A673 (cell line): Measurements from ENCODE around the gene RASL12. TPM values are rescaled to one million over a fixed set of nuclear protein-coding genes. Genes with fewer than 3 reads are reported as not detected.

ENCODE experiments used
- BruUV-seq: library from RNA; stranded (reverse); fragments of 400-500 nt; replicated peaks from 2 replicates; lab custom pipeline; 2021; lab: Mats Ljungman, UMichigan
- CTCF ChIA-PET: fragments of 300-600 bp; sonication (Branson Sonifier 250); formaldehyde crosslinking; loops from one replicate; lab custom pipeline; 2022; ENCODE audit warnings: antibody characterized with exemption; lab: Charles Lee
- POLR2A ChIA-PET: fragments of 300-600 bp; sonication (Branson Sonifier 250); formaldehyde crosslinking; loops from one replicate; lab custom pipeline; 2022; ENCODE audit warnings: antibody characterized with exemption; ENCODE audit not compliant: low non-redundant PET; lab: Charles Lee
- DNase-seq: peaks from one replicate; pipeline ENCODE4 v3.0.0-alpha.2; 2015; ENCODE audit warnings: low spot score
- H3K27ac ChIP-seq: fragments of 200-600 bp; sonication (generic); 2 replicates; pipeline ENCODE4 v1.5.1; 2016; ENCODE audit warnings: mixed run types, low read depth, mild to moderate bottlenecking, mixed read lengths, antibody characterized with exemption, low read length; ENCODE audit not compliant: poor library complexity, severe bottlenecking
- H3K27me3 ChIP-seq: fragments of 200-600 bp; sonication (generic); replicated peaks from 2 replicates; pipeline ENCODE4 v1.6.1; 2017; ENCODE audit warnings: mixed run types, low read depth, mild to moderate bottlenecking, mixed read lengths, antibody characterized with exemption, low read length; ENCODE audit not compliant: insufficient read depth, poor library complexity
- H3K36me3 ChIP-seq: fragments of 200-600 bp; sonication (generic); 2 replicates; pipeline ENCODE4 v1.6.1; 2016; ENCODE audit warnings: mixed run types, mild to moderate bottlenecking, mixed read lengths, antibody characterized with exemption, low read length; ENCODE audit not compliant: insufficient read depth, poor library complexity, severe bottlenecking
- H3K4me1 ChIP-seq: fragments of 200-600 bp; sonication (generic); 2 replicates; pipeline ENCODE4 v1.6.1; 2017; ENCODE audit warnings: mixed run types, mild to moderate bottlenecking, mixed read lengths, antibody characterized with exemption, low read length; ENCODE audit not compliant: insufficient read depth, poor library complexity, severe bottlenecking
- H3K4me3 ChIP-seq: fragments of 200-600 bp; sonication (generic); 2 replicates; pipeline ENCODE4 v1.5.1; 2016; ENCODE audit warnings: low read depth, mixed run types, mild to moderate bottlenecking, mixed read lengths, low read length; ENCODE audit not compliant: poor library complexity, severe bottlenecking
- H3K9me3 ChIP-seq: fragments of 200-600 bp; sonication (generic); 2 replicates; pipeline ENCODE4 v1.6.1; 2016; ENCODE audit warnings: mixed run types, low read depth, mild to moderate bottlenecking, mixed read lengths, antibody characterized with exemption, low read length; ENCODE audit not compliant: poor library complexity, severe bottlenecking
- CTCF ChIP-seq: fragments of 300-800, 200-600 bp; sonication (generic); conservative IDR thresholded peaks from 2 replicates; pipeline ENCODE4 v1.5.1; 2017; ENCODE audit warnings: low read depth, mild to moderate bottlenecking, antibody characterized with exemption, low read length, moderate library complexity, mixed read lengths
- EZH2 ChIP-seq: fragments of 200-600 bp; sonication (generic); IDR thresholded peaks from 2 replicates; pipeline ENCODE4 v1.6.1; 2017; ENCODE audit warnings: borderline replicate concordance, low read depth, mild to moderate bottlenecking, mixed read lengths, antibody characterized with exemption, low read length; ENCODE audit not compliant: poor library complexity, severe bottlenecking
- intact Hi-C: fragments of 100-400 bp; cut with micrococcal nuclease; formaldehyde crosslinking; loops from one replicate; pipeline ENCODE4 v1.10.0; 2022; ENCODE audit not compliant: unreplicated experiment
- total RNA-seq: library from RNA; stranded (reverse); gene quantifications from 2 replicates; pipeline ENCODE4 v1.2.3, GENCODE V29; 2021

Gene RASL12
- total RNA-seq, 1 experiment from 2014 or later = 0.69 TPM

- no peaks in the 10 kb centered on the region for H3K9me3 ChIP-seq
- H3K4me1 ChIP-seq = peaks cover under 1% of the 10 kb centered on the region
- no peak for TF ChIP-seq CTCF
- no peak for TF ChIP-seq EZH2
- POLR2A ChIA-PET = interaction anchor here (0.6 kb wide), 1 partner anchor 243 kb away, joined by 4 read pairs; the partner anchor contains the start of gene RNU5B-1
- no peaks in the 10 kb centered on the region for H3K27me3 ChIP-seq
- BruUV-seq = no TSS peak
- H3K27ac ChIP-seq = no peak overlapping the region
- H3K36me3 ChIP-seq = no peaks in the 10 kb centered on the region
- no peak overlapping the region for H3K4me3 ChIP-seq
- intact Hi-C loops = no loop called here
- CTCF ChIA-PET = no interaction called here
- DNase-seq = no peak
Observed at GRCh38 chr15:65062061-65062460, 5.7 kb downstream of the RASL12 start.

DNA sequence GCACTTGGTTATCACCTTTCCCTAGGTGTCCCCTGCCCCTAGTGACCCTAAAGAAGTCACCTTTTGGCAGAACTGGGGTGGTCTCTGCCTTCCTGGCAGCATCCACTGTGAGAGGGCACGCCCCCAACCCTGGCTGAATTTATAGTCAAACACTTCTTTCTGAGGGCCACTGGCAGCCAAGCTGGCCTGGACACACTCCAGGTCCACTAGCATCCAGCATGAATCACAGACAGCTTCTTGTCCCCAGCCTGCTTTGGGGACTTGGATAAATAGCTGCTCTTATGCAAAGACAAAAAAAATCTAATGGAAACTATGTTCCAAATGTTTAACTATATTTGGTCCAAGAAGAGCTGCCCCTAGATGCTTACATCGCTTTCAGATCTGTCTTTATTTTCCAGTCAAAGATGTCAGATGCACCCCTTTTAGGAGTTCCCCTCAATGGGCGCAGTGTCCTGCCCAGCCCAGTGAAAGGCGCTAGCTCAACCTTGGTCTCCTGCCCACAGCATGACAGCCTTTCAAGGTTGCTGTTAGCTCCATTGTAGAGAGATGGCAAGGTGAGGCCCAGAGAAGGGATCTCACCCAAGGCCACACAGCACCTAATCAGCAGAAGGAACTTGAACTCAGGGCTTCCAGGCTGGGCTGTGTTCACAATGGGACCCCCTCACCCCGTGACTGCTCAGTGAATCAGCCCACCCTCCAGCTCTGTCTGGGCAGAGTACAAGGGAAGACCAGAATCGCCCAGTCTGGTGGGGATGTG, 7.0 kb downstream of the RASL12 start:
- Histone ChIP-seq H3K36me3 (no peaks in the 10 kb centered on the region), H3K27ac (no peak overlapping the region), H3K27me3 (no peaks in the 10 kb centered on the region), H3K4me1 (no peaks in the 10 kb centered on the region), H3K9me3 (no peaks in the 10 kb centered on the region), H3K4me3 (no peak overlapping the region)
- intact Hi-C loops = no loop called here
- no TSS peak for BruUV-seq
- CTCF ChIA-PET = no interaction called here
- POLR2A ChIA-PET = no interaction called here
- TF ChIP-seq CTCF = no peak
- no peak for TF ChIP-seq EZH2
- no peak for DNase-seq

DNA sequence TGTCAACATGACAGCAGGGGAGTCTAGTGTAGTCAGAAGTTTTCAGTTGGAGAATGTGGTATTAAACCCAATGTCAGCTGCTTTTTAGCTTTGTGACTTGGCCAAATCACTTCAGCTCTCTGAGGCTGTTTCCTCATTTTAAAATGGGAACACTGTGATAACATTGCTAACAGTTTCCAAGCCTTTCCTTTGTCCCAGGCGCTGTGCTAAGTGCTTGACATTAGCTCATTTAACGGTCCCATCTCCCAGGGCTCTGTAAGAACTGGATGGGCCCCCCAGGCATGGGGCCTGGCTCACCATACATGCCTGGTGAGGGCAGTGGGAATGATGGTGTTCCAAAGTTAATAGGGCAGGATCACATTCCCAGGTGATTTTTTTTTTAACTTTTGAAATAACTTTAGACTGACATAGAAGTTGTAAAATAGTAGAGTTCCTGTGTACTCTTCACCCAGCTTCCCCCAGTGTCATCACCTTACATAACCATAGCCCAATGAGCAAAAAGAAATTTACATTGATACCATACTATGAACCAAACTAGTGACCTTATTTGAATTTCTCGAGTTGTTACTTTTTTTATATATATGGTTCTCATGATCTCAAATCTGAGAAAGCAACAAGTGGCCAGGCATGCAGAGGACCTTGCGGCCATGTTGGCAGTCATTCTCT, 7.7 kb downstream of the RASL12 start:
- intact Hi-C loops = no loop called here
- Histone ChIP-seq H3K9me3 (no peaks in the 10 kb centered on the region), H3K4me1 (no peaks in the 10 kb centered on the region), H3K27ac (no peak overlapping the region), H3K4me3 (no peak overlapping the region), H3K27me3 (no peaks in the 10 kb centered on the region), H3K36me3 (no peaks in the 10 kb centered on the region)
- ChIA-PET POLR2A (interaction anchor here (0.8 kb wide), 1 partner anchor 29 kb away, joined by 3 read pairs; no protein-coding TSS in a partner anchor), CTCF (no interaction called here)
- no peak for DNase-seq
- no TSS peak for BruUV-seq
- TF ChIP-seq CTCF (no peak), EZH2 (no peak)
